Stimulated activated CD8-positive, alpha-beta memory T cell treated with anti-CD3 and anti-CD28 coated beads, Interleukin-4, amount 100 ng/mL, for 48 hours (primary cell): ENCODE data around the gene NCOA1.
A peak's percentile ranks its signal among the peaks of the same experiment; 100 is the strongest.
"Not testable (repeated sequence)": the region's sequence is repeated elsewhere in the genome, so short reads cannot be mapped to it uniquely, and the experiment has no call there.

Source experiments
- DNase-seq: peaks from one replicate; pipeline ENCODE4 v3.0.0-alpha.2; 2020

NCOA1 gene

DNA sequence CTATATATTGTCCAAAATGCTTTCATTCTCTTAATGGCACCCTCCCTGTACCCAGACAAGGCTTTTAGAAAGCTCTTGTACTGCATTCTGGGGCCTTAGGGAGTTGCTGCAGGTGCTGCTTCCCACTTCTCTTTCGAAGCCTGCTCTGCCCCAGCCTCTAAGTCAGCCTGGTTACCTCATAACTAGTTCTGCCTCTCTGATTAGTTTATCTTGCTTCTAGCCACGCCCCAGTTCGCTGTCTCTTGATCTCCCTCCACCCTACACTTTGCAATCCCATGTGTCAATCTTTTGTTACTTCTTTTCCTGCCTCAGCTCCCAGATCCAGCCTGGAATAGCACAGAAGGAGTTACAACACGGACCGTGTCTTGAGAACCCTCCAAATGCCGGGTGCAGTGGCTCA is 13.8 kb upstream of the NCOA1 start:
- DNase-seq = no peak

DNA sequence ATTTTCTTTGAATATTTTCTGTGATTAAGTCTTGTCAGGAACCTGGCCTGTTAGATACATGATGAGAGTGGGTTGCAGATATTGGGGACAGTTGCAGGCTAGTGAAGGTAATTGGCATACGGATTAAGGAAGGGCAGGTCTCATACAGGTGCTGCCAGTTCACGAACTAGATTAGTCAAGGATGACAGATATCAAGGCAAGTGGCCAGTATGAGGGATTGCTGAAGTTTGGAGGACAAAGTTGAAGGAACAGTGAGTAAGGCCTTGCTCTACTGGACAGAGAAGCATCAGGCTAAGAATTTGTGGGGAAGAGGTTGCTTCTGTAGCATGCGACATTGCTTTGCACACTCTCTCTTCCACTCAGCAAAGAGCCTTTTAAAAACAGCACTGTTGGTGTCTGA is 12.8 kb upstream of the NCOA1 start:
- no peak for DNase-seq

DNA sequence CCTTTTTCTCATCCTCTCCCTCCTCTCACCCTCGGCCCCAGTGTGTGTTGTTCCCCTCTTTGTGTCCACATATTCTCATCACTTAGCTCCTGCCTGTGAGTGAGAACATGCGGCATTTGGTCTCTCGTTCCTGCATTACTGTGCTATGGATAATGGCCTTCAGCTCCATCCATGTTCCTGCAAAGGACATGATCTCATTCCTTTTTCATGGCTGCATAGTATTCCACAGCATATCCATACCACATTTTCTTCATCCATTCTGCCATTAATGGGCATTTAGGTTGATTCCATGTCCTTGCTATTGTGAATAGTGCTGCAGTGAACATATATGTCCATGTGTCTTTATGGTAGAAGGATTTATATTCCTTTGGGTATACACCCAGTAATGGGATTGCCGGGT is 10.8 kb upstream of the NCOA1 start:
- no peak for DNase-seq

DNA sequence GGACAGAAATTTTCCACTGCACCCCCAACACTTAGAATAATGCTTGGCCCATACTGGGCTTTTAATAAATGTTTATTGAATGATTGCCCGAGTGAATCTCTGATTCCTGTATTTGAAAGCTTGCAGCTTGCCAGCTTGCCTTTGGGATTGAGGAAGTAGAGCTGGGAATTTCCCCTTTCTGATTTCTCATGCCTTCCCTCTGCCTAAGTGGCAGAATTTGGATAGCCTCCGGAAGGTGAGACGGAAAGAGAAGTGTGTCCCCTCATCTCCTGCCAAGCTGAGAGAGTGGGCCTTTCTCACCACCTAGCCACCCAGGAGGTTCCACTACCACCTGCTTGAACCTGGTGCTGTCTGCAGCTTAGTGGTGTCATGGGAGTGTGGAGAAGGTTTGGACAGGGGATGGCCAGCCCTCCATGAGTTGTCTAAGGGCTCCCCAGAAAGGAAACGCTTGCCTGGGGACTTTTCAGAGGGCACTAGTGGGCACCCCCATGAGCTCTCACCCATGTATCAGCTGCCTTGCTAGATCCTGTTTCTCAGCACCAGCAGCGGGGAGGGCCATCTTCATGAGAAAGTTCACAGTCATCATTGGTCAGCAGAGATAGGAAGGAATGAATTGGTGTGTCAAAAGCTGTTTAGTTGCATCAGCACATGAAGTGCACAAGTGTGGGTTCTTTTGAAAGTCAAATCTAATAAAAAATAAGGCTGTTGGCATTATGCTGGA is 8.6 kb upstream of the NCOA1 start:
- no peak for DNase-seq

DNA sequence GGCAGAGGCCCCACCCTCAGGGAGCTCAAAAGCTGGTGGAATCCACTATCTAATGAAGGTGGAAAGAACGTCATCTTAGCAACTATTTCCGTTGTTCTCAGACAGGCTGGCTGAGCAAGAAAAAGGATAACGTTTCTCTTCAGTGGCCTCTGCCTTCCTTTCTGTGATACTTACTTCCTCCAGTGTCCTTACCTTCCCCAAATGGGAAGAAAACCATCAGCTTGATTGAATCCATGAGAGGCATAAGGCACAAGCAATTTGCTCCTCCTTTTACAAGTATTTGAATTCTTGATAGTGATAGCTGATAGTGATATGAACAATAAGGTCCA is 8.1 kb upstream of the NCOA1 start:
- no peak for DNase-seq

DNA sequence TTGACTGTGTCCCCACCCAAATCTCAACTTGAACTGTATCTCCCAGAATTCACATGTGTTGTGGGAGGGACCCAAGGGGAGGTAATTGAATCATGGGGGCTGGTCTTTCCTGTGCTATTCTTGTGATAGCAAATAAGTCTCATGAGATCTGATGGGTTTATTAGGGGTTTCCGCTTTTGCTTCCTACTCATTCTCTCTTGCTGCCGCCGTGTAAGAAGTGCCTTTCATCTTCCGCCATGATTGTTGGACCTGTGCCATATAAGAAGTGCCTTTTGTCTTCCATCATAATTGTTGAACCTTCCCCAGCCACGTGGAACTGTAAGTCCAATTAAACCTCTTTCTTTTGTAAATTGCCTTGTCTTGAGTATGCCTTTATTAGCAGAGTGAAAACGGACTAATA is 6.4 kb upstream of the NCOA1 start:
- DNase-seq = not testable (repeated sequence)

DNA sequence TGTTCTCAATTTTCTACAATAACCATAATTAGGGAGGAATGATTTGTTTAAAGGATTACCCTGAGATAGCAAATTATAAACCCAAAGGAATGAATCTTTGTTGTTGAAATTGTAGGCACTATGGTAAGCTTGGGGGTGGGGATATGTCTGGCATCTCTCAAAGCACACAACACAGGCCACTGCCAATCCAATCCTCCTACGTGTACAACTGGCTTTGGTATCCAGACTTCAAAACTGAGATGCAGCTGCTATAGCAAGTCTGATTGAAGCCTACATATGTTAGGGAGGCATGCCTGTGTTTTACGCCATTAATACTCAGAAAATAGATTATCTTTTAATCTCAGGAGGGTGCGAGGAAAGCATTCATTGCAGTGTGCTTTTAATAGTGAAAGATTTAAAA is 5.9 kb upstream of the NCOA1 start:
- DNase-seq = no peak

DNA sequence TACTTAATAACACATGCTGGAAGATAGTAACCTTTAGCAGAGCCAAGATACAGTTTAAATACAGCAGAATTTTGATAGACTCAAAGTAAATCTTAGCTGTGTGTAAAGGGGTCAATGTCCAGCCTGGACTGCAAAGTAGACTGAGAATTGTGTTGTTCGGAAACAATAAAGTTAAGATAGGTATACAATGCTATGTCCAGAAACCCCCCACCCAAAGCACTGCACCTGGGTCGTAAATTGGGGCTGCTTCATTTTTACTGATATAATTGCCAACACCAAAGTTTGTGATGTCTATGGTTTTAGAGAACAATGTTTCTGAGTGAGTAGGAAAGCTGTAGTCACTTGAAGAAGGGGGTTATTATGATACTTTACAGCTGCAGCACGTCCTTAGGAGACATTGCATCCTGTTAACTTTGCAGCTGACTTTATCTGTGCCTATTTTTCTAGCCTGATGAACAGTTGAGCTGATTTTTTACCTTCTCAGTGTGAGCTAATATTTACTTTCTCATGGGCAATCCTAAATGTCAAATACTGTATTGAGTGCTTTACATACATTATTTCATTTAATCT is 4.3 kb upstream of the NCOA1 start:
- no peak for DNase-seq

DNA sequence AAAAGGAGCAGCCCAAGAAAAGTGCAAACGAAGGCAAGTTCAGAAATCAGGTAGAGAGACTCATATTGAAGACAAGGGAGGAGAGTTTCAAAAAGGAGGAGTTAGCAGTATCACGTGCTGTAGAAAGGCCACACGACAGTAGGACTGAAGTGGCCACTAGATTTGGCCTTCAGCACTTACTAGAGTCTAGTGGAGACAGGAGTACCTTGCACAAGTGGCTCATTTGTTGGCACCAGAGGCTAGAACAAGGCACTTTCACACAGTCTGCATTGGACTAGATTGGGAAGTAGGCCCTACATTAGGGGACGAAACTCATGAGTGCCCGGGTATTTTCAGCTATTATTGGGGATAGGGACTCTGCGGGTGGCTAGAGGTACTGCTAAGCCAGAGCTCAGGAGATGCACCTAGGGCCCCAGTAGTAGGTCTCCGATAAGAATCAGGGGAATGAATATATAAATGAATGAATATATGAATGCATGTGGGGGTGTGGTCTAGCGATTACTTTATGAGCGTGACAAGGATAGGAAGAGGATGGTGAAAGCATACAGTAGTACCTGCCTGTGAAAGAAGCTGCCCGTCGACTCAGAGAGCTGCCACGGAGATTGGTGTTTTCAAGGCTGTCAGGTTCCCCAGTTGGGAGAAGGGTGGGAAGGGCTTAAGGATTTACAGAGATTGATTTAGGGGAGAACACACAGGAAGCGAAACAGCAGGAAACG is 1.4 kb upstream of the NCOA1 start:
- DNase-seq = no peak

DNA sequence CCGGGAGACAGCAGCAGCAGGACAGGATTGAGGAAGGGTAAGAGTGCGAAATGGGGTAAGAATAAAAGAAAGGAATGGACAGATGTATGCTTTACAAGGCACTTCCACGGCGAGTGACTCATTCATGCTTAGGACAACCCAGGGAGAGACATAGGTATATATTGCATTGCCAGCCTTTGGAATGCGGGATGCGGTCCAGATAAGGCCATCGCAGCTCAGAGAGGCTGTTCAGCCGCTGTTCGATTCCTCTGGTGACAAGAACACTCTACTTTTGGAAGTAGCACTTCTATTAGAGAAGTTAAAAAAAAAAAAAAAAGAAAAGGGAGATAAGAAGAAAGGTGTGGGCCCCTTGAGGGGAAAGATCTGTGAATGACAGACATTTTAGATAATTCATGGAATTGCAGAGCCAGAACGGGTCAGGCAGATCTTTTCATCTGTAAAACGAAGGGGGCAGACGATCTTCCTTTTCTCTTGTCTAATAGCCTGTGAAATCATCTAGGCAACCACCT is 819 bp upstream of the NCOA1 start:
- peak; percentile 36 for DNase-seq

DNA sequence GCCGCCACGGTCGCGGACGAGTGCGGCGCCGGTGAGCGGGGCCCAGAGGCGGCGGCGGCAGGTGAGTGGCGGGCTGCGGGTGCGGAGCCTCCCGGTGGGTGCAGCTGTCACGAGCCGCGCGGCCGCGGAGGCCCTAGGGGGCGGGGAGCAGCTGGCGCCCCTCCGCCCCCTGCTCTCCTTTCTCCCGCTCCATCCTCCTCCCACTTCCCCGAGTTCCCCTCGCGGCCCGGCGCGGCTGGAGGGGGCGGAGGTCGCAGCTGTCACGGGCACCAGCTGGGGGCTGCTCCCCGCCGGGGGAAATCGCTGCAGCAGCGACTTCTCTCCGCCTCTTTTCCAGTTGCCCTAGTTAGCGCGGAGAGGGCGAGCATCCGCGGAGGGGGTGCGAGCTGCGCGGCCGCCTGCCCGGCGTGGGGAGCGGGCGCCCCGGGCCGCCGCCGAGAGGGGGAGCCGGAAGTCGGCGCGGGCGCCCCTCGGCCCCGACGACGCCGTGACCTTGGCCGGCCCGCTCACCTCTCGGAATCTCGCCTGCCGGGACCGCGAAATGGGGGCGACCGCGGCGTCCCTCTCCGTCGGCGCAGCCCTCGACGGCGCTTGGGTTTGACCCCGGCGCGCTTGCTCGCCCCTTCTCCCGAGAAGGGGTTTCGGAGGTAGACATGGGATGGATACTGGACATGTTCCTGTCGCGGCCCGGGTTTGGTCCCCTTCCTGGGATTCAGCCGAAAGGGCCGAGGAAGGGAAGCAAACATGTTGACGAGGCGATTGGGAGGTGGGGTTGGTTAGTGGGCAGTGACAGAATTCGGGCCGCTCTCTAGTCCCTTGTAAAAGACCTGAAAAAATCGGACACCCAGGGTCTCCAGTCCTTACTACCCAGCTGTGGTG is 727 bp downstream of the NCOA1 start:
- DNase-seq = peak; percentile 59

DNA sequence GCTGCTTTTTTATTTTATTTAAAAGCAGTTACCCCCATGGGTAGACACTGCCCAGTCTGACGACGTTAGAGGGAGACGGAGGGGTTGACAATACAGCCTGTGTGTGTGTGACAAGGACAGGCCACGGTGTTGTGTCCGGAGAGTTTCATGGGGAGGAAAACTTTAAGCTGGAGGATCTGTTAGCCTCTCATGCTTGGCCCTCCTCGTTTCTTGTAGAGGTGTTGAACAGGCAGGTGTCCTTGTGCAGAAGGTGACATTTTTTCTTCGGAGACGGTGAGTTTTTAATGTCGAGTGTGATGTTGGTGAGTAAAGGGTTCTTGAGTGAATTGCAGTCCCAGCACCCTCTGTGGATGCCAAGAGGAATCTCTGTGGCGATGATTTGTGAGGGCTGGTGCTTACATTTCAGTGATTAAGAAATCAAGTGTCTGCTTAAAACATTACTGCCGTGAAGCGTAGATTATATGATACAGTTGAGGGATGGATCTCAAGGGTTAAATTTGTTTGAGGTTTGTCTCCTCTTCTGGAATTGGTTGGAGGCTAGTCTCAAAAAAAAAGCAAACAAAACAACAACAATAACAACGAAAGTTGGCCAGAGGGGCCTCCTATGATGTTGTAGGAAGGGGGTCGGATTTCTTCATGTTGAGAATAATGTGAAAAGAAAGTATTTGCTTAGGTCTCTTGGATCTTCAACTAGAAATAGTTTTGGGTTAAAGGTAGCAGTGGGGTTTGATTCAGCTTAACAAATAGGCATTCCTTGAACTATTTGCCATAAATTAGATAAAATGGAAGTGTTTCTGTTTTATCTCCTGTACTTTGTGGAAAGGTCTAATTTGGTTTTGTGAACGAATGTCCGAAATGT is 1.6 kb downstream of the NCOA1 start:
- no peak for DNase-seq

DNA sequence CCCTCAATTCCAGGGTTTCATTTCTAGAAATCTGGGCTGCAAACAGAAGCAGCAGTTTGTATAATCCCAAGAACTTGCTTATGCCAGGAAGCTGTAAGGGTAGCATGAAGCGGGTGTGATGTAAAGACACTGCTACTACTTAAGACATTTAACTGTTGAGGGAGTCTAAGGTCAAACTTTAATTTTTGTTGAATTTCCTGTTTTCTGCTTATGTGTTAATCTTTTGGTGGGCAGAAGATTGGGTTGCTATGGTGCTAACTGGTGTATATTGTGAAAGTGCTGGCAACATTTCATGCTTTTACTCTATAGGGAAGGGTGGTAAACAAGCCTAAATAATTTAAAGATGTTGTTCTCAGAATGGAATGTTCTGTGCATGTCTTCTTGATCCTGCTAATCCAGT is 2.7 kb downstream of the NCOA1 start:
- no peak for DNase-seq

DNA sequence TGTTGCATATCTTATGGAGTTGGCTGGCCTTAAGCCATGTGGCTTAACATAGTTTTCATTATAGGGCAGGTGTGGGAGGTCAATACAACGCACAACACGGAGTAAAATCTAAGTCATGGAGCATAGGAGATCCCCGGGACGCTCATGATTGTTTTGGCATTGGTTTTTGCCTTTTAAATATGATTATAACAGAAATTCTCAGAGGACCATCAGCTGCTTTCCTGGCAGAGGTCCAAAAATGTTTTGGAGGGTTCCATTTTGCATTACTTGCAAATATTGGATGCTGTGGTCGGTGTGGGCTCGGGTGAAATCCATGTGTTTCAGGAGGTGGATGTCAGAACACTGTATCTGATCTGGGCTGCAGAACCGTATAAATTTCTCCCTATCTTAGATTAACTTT is 3.4 kb downstream of the NCOA1 start:
- no peak for DNase-seq

DNA sequence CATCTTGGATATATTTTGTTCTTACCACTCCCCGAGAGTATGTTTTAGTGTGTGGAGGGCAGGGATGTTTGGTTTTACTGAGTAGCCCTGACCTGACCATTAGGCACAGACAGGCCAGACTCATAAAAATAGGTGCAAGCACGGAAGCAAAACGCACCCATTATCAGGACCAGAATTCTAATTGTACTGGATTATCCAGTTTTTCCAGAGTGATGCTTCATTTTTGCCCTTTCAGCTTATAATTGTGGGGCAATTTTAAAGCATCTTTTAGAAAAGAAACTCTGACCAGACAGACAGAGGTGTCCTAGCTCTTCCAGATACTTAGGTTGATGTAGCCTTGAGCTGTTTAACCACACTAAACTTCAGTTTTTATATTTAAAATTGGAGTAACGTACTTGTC is 4.4 kb downstream of the NCOA1 start:
- DNase-seq = no peak

DNA sequence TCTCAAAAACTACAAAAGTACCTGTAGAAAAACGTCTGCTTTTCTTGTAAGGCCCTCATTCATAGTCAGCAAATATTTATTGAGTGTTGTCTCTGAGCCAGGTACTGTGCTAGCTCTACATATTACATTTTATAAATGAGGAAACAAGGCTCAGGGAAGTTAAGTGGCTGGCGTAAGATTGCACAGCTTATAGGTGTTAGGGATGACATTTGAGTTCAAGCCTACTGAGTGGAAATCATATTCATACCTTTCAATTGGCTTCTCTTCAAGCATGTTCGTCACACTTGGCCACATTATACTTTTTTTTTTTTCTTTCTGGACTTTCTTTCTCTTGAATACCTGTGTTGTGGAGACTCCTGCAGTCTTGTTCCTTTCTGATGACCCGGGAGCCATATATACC is 5.9 kb downstream of the NCOA1 start:
- DNase-seq = no peak

DNA sequence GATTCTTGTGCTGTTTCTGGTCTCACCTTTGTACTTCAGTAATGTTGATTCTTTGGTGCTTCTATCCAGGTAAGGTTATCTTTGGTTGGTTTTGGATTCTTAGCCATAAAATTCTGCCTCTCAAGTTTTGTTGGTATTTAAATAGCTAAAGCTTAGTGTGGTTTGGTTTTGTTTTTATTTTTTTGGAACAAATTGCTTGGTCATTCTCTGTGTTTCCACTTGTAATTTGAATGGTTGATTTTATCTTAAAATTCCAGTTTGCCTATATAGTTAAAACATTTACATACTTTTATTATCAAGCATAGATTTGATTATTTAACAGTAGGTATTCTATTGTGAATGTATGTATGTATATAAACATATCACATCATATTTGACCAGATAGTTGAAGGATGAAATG is 6.6 kb downstream of the NCOA1 start:
- no peak for DNase-seq

DNA sequence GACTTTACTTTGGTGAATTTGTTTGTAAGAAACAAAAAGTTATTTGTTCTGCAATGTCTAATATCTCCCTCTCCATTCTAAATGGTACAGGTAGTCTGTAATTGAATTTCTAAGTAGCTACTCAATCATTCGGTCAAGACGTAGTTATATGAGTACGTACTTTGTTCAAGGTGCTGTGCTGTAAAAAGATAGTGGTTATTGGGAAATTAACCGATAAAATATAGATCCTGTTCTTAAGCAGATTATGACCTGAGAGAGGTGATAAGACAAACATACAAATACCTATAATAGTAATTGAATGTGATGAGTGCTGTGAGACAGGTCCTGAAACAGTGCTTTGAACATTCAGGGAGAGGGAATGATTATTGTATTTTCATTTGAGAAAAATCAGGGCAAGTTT is 7.1 kb downstream of the NCOA1 start:
- DNase-seq = no peak

DNA sequence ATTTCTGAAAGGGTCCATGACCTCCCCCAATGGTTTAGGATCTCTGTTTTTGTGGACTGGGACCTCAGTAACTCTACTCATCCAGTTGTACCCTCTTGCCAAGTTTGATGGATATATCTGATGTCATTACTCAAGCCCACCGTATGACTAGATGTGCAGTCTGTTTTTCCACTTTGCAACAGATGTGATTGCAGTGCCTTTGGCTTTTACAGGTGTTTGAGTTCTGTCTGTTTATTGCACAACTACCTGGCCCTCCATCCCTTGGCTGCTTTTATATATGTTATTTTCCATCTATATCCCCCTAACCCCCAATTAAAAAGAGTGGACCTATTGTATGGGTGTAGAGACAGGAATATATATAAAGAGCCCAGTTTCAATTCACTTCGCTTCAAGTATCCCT is 10.8 kb downstream of the NCOA1 start:
- no peak for DNase-seq

DNA sequence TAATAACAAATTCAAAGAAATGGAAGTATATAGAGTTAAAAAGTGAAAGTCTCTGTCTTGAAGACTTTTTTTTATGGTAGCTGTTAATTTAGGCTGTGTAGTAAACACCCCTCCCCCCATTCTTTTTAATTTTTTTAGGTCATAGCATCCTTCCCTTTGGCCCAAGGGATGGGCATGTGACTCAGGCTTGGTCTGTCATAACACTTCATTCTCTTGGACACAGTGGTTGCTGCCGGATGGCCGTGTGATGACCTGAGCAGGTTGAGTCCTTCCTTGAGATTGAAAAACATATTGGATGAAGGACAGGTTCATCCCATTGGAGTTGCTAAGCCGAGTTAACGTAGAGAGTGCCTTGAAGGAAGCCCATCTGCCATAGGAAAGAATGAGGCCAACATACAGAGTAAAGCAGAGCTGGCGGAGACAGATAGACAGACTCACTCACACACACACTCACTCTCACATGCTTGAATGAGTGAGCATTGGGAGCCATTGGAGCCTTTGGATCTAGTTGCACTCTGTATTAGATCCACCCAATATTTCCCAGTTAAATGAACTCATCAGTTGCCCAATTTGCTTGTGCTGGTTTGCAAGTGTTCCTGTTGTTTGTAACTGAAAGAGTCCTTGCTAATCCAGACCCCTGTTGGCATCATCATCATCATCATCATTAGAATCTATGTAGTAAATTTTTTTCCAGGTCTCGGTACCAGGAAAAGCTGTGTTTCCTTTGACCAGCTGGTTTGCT is 14.7 kb downstream of the NCOA1 start:
- DNase-seq = no peak

DNA sequence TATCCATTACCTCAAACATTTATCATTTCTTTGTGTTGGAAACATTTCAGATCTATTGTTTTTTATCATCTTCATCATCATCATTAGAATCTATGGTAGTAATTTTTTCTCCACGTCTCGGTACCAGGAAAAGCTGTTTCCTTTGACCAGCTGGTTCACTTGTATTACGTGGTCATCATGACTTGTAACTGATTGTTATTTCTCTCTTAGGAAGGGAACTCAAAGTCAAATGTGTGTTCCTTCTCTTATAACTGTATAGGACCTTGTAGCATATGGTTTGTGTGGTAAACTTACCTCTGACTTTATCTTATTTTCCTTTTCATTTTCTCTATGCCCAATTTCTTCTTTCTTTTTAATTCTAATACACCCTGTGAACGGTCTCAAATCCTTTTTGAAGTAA is 16.5 kb downstream of the NCOA1 start:
- no peak for DNase-seq

DNA sequence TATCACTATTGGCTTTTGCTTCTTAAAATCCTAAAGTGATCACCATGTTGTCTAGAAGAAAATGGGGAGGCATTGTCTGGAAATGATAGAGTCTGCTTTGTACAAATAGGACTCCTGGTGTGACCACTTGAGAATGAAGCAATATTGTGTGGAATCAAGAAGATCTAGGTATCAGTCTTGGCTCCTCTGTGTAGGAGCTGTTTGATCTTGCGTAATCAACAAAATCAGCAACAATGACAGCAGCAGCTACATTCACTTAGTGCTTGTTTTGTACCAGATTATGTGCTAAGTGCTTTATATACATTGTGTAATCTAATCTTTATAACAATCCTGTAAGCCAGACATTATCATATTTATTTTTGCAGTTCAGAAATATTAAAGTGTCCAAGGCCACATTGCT is 17.8 kb downstream of the NCOA1 start:
- DNase-seq = no peak
